ENCODE results near the gene SVIL. TPM values are rescaled to one million over a fixed set of nuclear protein-coding genes. Genes with fewer than 3 reads are reported as not detected.
"Not testable (repeated sequence)": the region's sequence is repeated elsewhere in the genome, so short reads cannot be mapped to it uniquely, and the experiment has no call there.

SVIL gene
- total RNA-seq, 2 experiments from 2014 or later: 0.47 to 1.5 TPM

DNA sequence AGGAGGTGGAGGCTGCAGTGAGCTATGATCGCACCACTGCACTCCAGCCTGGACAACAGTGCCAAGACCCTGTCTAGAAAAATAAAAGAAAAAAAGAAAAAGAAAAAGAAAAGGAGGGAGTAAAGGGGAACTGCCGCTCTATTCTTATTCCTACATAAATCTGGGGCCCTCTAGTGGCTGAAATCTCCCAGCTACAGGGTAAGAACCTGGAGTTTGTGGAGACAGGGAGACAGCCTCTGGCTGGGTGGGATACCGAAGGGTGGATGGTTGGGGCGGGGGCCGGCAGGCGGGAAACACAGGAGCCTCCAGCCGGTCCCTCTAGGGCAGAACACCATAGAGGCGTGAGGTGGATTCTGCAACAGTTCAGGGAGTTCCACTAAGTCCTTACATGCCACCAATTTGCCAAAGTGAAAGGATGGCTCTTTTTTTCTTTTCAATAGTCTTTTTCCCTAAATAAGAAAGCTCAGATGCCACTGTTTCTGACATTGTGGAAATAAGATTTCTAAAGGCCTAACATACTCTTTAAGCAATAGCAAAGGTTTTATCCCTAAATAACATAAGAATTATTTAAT, 117.3 kb downstream of the SVIL start:
- intact Hi-C loops (cut with micrococcal nuclease; ENCODE audit: unreplicated experiment): no loop called here
- ChIA-PET POLR2A (interaction anchor here (0.7 kb wide), 1 partner anchor 110 kb away, joined by 3 read pairs; no protein-coding TSS in a partner anchor), CTCF (ENCODE audit: unreplicated experiment) (no interaction called here)
- no peak for TF ChIP-seq EZH2phosphoT487 (IDR thresholded peaks at IDR 0.05; ENCODE audit: borderline replicate concordance, low read depth, low read length)
- TF ChIP-seq, protein P1, sequence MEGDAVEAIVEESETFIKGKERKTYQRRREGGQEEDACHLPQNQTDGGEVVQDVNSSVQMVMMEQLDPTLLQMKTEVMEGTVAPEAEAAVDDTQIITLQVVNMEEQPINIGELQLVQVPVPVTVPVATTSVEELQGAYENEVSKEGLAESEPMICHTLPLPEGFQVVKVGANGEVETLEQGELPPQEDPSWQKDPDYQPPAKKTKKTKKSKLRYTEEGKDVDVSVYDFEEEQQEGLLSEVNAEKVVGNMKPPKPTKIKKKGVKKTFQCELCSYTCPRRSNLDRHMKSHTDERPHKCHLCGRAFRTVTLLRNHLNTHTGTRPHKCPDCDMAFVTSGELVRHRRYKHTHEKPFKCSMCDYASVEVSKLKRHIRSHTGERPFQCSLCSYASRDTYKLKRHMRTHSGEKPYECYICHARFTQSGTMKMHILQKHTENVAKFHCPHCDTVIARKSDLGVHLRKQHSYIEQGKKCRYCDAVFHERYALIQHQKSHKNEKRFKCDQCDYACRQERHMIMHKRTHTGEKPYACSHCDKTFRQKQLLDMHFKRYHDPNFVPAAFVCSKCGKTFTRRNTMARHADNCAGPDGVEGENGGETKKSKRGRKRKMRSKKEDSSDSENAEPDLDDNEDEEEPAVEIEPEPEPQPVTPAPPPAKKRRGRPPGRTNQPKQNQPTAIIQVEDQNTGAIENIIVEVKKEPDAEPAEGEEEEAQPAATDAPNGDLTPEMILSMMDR (conservative IDR thresholded peaks at IDR 0.05; ENCODE audit: low read length): peak; percentile 83
- no peak overlapping the region for H3K4me3 ChIP-seq (ENCODE audit: low read depth, low read length, poor library complexity, severe bottlenecking)
- peak; percentile 47 for DNase-seq (ENCODE audit: low spot score)
- no peak overlapping the region for H3K4me2 ChIP-seq (ENCODE audit: low read length)
- H3K36me3 ChIP-seq (ENCODE audit: insufficient read depth, low read length): no peaks in the 10 kb centered on the region
- H3K27ac ChIP-seq (ENCODE audit: low read depth, low read length, poor library complexity, severe bottlenecking): no peak overlapping the region
- no peaks in the 10 kb centered on the region for H4K20me1 ChIP-seq (ENCODE audit: insufficient read depth, low read length)
- no peaks in the 10 kb centered on the region for H3K79me2 ChIP-seq (ENCODE audit: insufficient read depth, low read depth, low read length)
- H2AFZ ChIP-seq (ENCODE audit: low read length): no peak overlapping the region
- H3K9me2 ChIP-seq (ENCODE audit: insufficient read depth, low read length): no peaks in the 10 kb centered on the region
- H3K4me1 ChIP-seq (ENCODE audit: insufficient read depth, low read length, poor library complexity, severe bottlenecking): no peaks in the 10 kb centered on the region
- BruUV-seq (replicated peaks): no TSS peak
- H3K9me3 ChIP-seq (ENCODE audit: low read length): no peaks in the 10 kb centered on the region

DNA sequence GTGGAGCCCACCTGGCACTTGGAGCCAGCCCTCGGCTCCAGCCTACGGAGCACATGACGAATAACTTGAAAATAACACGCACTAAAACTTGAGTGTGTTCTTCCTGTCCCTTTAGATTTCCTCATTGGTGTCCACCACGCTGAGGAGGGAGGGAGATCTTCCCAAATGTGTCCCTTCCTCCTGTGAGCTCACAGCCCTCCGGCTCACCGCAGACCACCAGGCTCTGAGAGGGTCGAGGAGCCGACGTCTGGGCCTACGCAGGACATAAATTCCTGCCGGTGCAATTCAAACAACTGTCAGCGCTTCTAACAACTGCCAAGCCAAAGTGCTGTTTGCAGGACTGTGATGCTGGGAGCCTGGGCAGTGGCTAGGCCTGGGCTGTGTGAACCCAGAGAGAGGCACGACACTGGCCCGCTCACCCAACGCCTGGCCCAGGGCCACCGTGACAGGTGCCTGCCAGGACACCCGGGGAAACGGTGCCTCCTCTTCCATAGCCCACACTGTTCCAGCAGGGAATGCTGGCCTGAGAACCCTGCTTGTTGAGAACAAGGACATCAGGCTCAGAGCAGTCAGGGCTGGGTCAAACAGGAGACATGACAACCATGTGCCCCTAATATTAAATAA, 118.3 kb downstream of the SVIL start:
- BruUV-seq (replicated peaks): not testable (repeated sequence)

DNA sequence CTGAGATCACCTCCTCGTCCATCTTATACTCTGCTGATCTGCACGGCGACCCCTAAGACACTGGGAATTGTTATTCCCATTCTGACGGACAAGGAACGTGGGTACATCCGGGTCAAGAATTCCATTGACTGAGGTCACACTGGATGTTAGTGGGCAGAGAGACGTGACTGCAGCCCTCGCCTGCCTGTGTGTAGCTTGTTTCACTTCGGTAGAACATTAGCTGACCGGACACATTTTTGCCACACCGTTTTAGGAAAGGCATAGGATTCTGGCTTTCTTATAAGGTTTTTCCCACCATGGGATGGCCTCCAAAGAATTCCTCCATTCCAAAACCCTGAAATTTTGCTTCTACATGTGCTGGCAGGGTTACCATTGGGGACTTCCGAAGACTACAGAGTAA, 118.9 kb downstream of the SVIL start:
- H3K36me3 ChIP-seq (ENCODE audit: insufficient read depth, low read length); H3K4me1 ChIP-seq (ENCODE audit: insufficient read depth, low read length, poor library complexity, severe bottlenecking); H3K27ac ChIP-seq (ENCODE audit: low read depth, low read length, poor library complexity, severe bottlenecking); intact Hi-C loops (cut with micrococcal nuclease; ENCODE audit: unreplicated experiment); H3K9me3 ChIP-seq (ENCODE audit: low read length); H3K4me2 ChIP-seq (ENCODE audit: low read length); DNase-seq (ENCODE audit: low spot score); H3K4me3 ChIP-seq (ENCODE audit: low read depth, low read length, poor library complexity, severe bottlenecking); BruUV-seq (replicated peaks); H3K9me2 ChIP-seq (ENCODE audit: insufficient read depth, low read length); POLR2A ChIA-PET; H3K79me2 ChIP-seq (ENCODE audit: insufficient read depth, low read depth, low read length); H4K20me1 ChIP-seq (ENCODE audit: insufficient read depth, low read length); H2AFZ ChIP-seq (ENCODE audit: low read length): not testable (repeated sequence)
- CTCF ChIA-PET (ENCODE audit: unreplicated experiment): interaction anchor here (0.6 kb wide), 1 partner anchor 11 kb away, joined by 3 read pairs; no protein-coding TSS in a partner anchor

More for the DNA sequence above, 118.3 kb downstream of the SVIL start:
- intact Hi-C loops (cut with micrococcal nuclease; ENCODE audit: unreplicated experiment); H3K9me3 ChIP-seq (ENCODE audit: low read length); H3K36me3 ChIP-seq (ENCODE audit: insufficient read depth, low read length); H3K4me1 ChIP-seq (ENCODE audit: insufficient read depth, low read length, poor library complexity, severe bottlenecking); H3K79me2 ChIP-seq (ENCODE audit: insufficient read depth, low read depth, low read length); H3K27ac ChIP-seq (ENCODE audit: low read depth, low read length, poor library complexity, severe bottlenecking); H3K4me2 ChIP-seq (ENCODE audit: low read length); H2AFZ ChIP-seq (ENCODE audit: low read length); POLR2A ChIA-PET; H4K20me1 ChIP-seq (ENCODE audit: insufficient read depth, low read length); H3K9me2 ChIP-seq (ENCODE audit: insufficient read depth, low read length); DNase-seq (ENCODE audit: low spot score); H3K4me3 ChIP-seq (ENCODE audit: low read depth, low read length, poor library complexity, severe bottlenecking): not testable (repeated sequence)
- CTCF ChIA-PET (ENCODE audit: unreplicated experiment): interaction anchor here (0.6 kb wide), 1 partner anchor 11 kb away, joined by 3 read pairs; no protein-coding TSS in a partner anchor

DNA sequence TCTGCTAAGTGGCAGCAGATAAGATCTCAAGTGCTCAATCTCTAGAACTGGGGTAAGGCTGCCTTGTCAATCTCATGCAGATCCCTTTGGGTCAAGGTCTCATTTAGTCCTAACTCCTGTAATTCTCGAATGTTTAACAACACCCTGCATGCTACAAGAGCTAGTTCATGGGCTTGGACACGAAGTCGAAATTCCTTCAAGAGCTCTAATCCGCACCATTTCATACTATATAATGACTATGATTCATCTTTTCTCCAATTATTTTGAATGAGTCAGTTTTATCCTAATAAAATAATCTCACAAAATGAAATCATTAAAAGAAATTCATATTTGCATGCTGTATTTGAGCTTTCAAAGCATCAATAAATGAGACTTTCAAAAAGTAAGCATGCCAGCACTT, 119.7 kb downstream of the SVIL start:
- H3K79me2 ChIP-seq (ENCODE audit: insufficient read depth, low read depth, low read length); H3K27ac ChIP-seq (ENCODE audit: low read depth, low read length, poor library complexity, severe bottlenecking); H3K4me1 ChIP-seq (ENCODE audit: insufficient read depth, low read length, poor library complexity, severe bottlenecking); H3K36me3 ChIP-seq (ENCODE audit: insufficient read depth, low read length); H4K20me1 ChIP-seq (ENCODE audit: insufficient read depth, low read length); POLR2A ChIA-PET; H3K9me3 ChIP-seq (ENCODE audit: low read length); DNase-seq (ENCODE audit: low spot score); H3K4me3 ChIP-seq (ENCODE audit: low read depth, low read length, poor library complexity, severe bottlenecking); H3K4me2 ChIP-seq (ENCODE audit: low read length); H2AFZ ChIP-seq (ENCODE audit: low read length); H3K9me2 ChIP-seq (ENCODE audit: insufficient read depth, low read length); BruUV-seq (replicated peaks); intact Hi-C loops (cut with micrococcal nuclease; ENCODE audit: unreplicated experiment): not testable (repeated sequence)
- CTCF ChIA-PET (ENCODE audit: unreplicated experiment): interaction anchor here (0.5 to 0.6 kb wide), 2 partner anchors 21 to 597 kb away, joined by 3 to 4 read pairs; no protein-coding TSS in a partner anchor
